Hematopoietic multipotent progenitor cell treated with erythropoietin and hydrocortisone succinate and interleukin-3 and kit ligand, for 8 days (in vitro differentiated cells): ENCODE measurements around the gene CST2.
"Not testable (repeated sequence)": the region's sequence is repeated elsewhere in the genome, so short reads cannot be mapped to it uniquely, and the experiment has no call there.

Experiments
- DNase-seq: peaks from one replicate; pipeline ENCODE4 v3.0.0-alpha.2; 2015

Gene CST2, protein sequence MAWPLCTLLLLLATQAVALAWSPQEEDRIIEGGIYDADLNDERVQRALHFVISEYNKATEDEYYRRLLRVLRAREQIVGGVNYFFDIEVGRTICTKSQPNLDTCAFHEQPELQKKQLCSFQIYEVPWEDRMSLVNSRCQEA

GRCh38 chr20:23826541-23827021, at the start of gene CST2:
Gene CST2 (minus strand): TSS chr20:23826729. CDS start chr20:23826660, 69 bp downstream.
- no peak for DNase-seq

DNA sequence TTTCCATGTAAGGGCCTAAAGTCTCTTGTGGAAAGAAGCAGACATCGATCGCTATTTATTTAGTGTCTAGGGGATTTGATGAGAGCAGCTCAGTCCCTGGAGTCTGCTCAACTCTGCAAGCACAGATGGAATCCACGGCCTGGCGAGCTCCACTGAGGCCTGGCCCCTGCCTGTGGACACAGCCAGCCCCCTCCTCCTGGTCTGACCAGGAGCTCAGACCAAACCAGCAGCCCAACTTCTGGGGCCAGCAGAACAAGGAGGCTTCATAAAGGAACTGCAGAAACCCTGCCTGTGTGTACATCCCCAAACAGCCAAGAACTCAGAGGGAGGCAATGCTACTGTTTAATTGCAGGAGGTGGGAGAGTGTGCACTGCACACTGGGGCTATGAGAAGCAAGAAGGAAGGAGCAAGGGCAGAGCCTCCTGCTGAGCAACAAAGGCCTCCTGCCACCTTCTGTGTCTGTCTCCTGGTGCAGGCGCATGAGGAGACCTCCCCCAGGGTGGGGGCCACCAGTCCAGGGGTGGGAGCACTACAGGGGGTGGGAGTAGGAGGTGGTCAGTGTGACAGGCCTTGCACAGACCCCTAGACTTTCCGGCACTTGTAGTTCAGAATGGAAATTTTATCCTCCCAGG, 49.2 kb upstream of the CST2 start:
- DNase-seq: no peak

DNA sequence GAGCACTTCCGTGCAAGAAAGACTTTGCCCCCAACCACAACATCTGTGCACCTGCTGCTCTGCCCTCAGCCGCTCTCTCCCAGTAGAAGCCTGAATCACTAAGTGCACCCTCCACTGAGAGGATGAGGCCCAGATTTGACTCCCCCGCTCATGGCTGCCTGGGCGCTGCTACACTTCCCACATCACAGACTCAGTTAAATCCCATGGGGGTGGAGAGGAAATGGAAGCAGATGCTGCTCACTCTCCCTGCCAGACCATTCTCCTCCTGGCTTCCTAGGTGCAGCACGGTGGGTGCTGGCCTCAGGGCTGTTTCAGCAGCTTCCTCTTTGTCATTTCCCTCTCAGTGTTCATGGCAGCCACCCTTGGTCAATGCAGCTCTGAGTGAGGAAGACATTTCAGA, 48.2 kb upstream of the CST2 start:
- DNase-seq: no peak

GRCh38 chr20:23873370-23874015, 47.0 kb upstream of the CST2 start:
- no peak for DNase-seq

GRCh38 chr20:23872065-23872464, 45.5 kb upstream of the CST2 start:
- DNase-seq: no peak

GRCh38 chr20:23870461-23870860, 43.9 kb upstream of the CST2 start:
- DNase-seq: no peak

DNA sequence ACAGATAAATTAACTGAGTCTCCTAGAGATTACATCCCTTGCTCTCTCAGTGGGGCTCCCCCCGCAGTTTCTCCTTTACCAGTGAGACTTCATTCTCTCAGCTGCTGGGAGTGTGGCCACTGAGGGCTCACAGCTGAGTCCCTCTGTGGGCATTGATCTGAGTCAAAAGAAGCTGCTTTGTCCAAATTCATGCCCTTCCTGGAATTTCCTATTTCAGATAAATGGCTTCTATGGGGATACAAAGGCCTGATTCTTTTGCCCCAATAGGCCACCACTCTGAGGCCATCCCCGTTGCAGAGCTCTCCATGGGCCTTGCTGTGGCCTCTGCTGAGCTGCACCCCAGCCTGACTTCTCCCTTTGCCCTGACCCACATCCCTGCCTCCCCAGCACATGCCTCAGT, 43.0 kb upstream of the CST2 start:
- no peak for DNase-seq

GRCh38 chr20:23868321-23868720, 41.8 kb upstream of the CST2 start:
- no peak for DNase-seq

DNA sequence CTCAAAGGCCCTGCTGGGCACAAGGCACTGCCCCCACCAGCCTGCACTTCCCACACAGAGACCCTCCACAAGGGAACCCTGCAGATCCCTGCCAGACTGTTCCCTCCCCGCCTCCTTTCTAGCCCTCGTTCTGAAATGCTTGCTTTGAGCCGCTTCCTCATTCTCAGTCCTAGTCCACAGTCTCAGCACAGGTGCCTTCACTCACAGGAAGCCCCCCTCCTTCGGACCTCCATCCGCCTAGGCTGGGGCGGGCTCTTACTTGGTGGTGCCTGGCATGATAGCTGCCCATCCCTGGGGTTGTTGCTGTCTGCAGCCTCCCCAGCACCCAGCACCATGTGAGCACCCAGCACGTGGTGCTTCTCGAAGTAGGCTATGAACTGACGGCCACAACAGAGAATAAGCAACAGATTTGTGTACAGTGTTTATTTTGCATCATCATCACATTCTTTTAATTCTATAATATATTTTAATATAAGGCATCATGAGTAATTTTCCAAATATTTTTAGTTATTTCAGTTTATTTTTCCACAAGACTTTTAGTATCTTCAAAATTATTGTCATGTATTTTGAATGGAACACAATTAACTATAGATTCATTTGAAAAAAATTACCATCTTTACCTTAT, 40.7 kb upstream of the CST2 start:
- no peak for DNase-seq

DNA sequence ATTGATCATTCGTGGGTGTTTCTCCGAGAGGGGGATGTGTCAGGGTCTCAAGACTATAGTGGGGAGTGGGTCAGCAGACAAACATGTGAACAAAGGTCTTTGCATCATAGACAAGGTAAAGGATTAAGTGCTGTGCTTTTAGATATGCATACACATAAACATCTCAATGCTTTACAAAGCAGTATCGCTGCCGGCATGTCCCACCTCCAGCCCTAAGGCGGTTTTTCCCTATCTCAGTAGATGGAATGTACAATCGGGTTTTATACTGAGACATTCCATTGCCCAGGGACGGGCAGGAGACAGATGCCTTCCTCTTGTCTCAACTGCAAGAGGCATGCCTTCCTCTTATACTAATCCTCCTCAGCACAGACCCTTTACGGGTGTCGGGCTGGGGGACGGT, 34.2 kb upstream of the CST2 start:
- DNase-seq: not testable (repeated sequence)

- no peak for DNase-seq
These were observed 31.6 kb upstream of the CST2 start for GRCh38 chr20:23857962-23858595.

- no peak for DNase-seq
These were observed 30.2 kb upstream of the CST2 start for GRCh38 chr20:23856736-23857135.

- DNase-seq: no peak
These were observed 29.7 kb upstream of the CST2 start for GRCh38 chr20:23856226-23856625.

DNA sequence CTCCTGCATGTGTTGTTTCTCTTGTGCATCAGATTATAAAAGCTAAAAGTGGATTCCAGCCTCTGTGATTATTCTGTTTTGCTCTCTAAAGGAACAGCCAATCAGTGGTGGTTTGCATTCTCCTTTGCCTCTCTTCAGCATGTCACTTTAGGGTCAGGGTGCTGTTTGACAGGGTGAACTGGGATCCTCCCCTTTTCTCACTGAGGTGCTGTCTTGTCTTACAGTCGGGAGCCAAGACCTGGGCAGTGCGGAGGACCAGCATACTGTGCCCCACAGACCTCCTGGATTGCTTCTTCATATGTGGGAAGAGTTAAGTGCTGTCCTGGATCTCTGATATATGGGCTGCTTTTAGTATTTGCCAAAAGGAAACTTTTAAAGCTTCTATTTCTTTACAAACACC, 15.2 kb upstream of the CST2 start:
- DNase-seq: no peak

- no peak for DNase-seq
These were observed 9.2 kb upstream of the CST2 start for GRCh38 chr20:23835716-23836115.

DNA sequence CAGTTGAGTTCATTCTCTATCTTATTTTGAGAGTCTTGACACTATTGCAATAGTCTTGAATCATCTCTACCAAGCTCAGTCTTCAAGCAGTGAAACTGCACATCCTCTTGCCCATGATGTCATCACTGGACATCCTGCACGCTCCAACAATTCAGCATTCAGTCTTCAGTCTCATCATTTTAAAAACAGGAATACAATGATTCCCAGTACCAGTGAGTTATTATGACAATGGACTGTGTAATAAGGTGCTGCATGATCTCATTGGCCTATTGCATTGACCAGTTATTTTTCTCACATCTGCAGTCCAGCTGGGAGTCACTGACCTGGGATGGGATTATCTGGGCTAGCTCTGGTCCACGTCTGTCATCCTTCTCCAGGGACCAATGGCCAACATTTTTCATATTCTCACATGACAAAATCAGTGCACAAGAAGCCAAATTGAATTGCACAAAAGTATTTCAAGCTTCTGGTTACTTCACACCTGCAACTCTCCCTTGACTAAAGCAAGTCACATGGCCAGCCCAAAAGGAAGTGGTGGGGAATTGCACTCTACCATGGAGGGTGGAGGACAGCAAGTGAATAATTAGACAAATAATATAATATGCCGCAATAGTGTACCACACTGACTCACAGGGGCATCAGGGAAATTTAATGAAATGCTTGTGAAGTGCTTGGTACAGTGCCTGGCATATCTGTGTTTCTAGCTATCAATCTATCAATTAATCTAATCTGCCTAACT, 6.4 kb upstream of the CST2 start:
- DNase-seq: no peak

DNA sequence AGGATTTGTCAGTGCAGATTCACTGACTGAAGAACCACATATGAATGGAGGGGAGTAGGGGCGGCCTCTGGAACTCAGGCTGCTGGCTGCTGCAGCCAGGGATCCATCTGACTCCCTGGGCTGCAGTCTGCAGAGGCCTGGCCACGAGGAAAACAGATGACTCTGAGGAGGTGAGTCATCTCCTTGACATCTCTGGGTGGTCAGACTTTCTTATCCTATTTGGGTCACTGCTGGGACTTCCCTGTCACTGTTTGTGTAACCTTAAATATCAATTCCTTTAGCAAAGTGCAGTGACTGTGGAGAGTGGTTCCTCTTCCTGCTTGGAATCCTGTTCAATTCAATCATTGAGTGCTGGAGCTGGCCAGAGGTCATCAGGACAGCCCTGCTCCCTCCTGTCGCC, 5.4 kb upstream of the CST2 start:
- DNase-seq: not testable (repeated sequence)

DNA sequence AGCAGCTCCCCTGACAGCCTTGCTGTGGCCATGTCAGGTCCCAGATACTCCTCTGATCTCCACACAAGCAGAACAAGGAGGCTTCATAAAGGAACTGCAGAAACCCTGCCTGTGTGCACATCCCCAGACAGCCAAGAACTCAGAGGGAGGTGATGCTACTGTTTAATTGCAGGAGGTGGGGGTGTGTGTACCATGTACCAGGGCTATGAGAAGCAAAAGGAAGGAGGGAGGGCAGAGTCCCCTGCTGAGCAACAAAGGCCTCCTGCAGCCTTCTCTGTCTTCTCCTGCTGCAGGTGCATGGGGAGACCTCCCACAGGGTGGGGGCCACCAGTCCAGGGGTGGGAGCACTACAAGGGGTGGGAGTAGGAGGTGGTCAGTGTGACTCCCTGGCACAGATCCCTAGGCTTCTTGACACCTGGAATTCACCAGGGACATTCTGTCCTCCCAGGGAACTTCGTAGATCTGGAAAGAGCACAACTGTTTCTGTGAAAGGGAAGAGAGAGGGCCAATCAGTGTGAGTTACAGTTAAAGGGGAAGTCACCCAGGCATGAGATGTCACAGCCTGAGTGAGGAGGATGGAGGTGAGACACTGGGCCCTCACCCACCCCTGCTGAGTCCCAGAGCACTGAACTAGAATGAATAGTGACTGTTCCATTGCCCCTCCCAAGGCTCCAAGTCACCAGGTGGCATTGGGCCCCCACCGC, 2.8 kb downstream of the CST2 start:
- no peak for DNase-seq

DNA sequence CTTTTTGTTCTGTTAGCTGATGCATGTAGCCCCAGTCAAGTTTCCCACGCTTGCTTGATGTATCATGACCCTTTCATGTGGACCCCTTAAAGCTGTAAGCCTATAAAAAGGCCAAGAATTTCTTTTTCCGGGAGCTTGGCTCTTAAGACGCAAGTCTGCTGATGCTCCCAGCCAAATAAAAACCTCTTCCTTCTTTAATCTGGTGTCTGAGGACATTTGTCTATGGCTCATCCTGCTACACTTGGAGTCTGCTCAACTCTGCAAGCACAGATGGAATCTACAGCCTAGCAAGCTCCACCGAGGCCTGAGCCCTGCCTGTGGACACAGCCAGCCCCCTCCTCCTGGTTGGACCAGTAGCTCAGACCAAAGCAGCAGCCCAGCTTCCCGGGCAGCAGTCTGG, 3.4 kb downstream of the CST2 start:
- DNase-seq: no peak

DNA sequence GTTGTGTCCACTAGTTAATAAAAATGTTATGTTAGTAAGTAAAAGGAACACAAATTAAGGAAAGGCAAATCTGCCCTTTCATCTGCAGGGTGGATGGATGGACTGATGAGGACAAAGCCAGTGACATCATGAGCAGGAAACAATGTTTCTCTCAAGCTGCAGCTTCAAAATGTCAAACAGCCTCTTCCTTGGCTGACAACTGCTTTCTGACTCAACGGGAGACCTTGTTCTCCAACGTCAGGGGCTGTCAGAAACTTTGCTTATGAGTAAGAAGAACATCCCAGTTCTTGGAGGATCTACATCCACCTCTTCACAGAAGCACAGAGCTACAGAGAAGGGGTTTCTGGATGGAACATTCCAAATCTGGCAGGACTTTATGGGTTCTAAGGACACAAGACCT, 6.0 kb downstream of the CST2 start:
- DNase-seq: no peak

DNA sequence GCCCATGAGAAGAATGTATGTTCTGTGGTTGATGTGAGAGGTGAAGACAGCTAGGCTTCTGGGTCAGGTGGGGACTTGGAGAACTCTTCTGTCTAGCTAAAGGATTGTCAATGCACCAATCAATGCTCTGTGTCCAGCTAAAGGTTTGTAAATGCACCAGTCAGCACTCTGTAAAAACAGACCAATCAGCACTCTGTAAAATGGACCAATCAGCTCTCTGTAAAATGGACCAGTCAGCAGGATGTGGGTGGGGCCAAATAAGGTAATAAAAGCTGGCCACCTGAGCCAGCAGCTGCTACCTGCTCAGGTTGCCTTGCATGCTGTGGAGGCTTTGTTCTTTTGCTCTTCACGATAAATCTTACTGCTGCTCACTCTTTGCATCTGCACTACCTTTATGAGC, 15.0 kb downstream of the CST2 start:
- DNase-seq: not testable (repeated sequence)

GRCh38 chr20:23810349-23810748, 16.2 kb downstream of the CST2 start:
- not testable (repeated sequence) for DNase-seq
